GM18520 (cell line): ENCODE measurements around the gene FANCB.

ENCODE experiments used
- ATAC-seq: cut with Tn5 transposase; IDR thresholded peaks from one replicate; pipeline ENCODE4 v1.9.1; 2021; ENCODE audit not compliant: unreplicated experiment

FANCB gene

GRCh38 chrX:14872851-14873675 is at the start of gene FANCB, which contains the start of gene MOSPD2:
Gene FANCB, minus strand, starts transcription at chrX:14873069. Its CDS starts 7,559 bp downstream, at chrX:14865510.
Gene MOSPD2, plus strand, starts transcription at chrX:14873421. Its CDS starts 108 bp downstream, at chrX:14873529.
- ATAC-seq: peak; percentile 91

GRCh38 chrX:14922437-14922836 is 49.6 kb upstream of the FANCB start:
- ATAC-seq: no peak

GRCh38 chrX:14920196-14920595 is 47.3 kb upstream of the FANCB start:
- no peak for ATAC-seq

GRCh38 chrX:14919407-14919806 is 46.5 kb upstream of the FANCB start:
- ATAC-seq: no peak

GRCh38 chrX:14916017-14916674 is 43.3 kb upstream of the FANCB start:
- no peak for ATAC-seq

- ATAC-seq: no peak
These were observed 42.7 kb upstream of the FANCB start for GRCh38 chrX:14915596-14915995.

GRCh38 chrX:14913241-14913640 is 40.4 kb upstream of the FANCB start:
- ATAC-seq: no peak

- no peak for ATAC-seq
These were observed 31.0 kb upstream of the FANCB start for GRCh38 chrX:14903891-14904290.

GRCh38 chrX:14902537-14902936 is 29.7 kb upstream of the FANCB start:
- no peak for ATAC-seq

- ATAC-seq: peak; percentile 65
These were observed 26.7 kb upstream of the FANCB start for GRCh38 chrX:14899607-14900006.

GRCh38 chrX:14897042-14897441 is 24.2 kb upstream of the FANCB start:
- no peak for ATAC-seq

- no peak for ATAC-seq
These were observed 23.4 kb upstream of the FANCB start for GRCh38 chrX:14896273-14896672.

GRCh38 chrX:14886252-14886651 is 13.4 kb upstream of the FANCB start:
- ATAC-seq: no peak

GRCh38 chrX:14884714-14885113 is 11.8 kb upstream of the FANCB start:
- no peak for ATAC-seq

GRCh38 chrX:14883826-14884225 is 11.0 kb upstream of the FANCB start:
- no peak for ATAC-seq

GRCh38 chrX:14875624-14876023 is 2.8 kb upstream of the FANCB start:
- no peak for ATAC-seq

- ATAC-seq: no peak
These were observed 794 bp upstream of the FANCB start for GRCh38 chrX:14873676-14874049.

- ATAC-seq: no peak
These were observed 514 bp downstream of the FANCB start for GRCh38 chrX:14872355-14872754.

- no peak for ATAC-seq
These were observed 1.1 kb downstream of the FANCB start for GRCh38 chrX:14871767-14872166.

- ATAC-seq: no peak
These were observed 7.7 kb downstream of the FANCB start for GRCh38 chrX:14865201-14865600.

- ATAC-seq: no peak
These were observed 8.2 kb downstream of the FANCB start for GRCh38 chrX:14864631-14865030.

- ATAC-seq: no peak
These were observed 21.3 kb downstream of the FANCB start for GRCh38 chrX:14851526-14851925.
